OCI-LY3 (cell line): ENCODE results near the gene FNBP1.

Experiments
- H2AFZ ChIP-seq: fragments of 200-600, 300-600 bp; shearing (Covaris generic); 2 replicates; pipeline ENCODE4 v1.6.0; 2014; ENCODE audit warnings: antibody characterized with exemption, low read depth, low read length
- H3K27ac ChIP-seq: fragments of 200-600, 300-600 bp; sonication (generic); 2 replicates; pipeline ENCODE4 v1.5.1; 2014; ENCODE audit warnings: mild to moderate bottlenecking, low read length, moderate library complexity, mixed read lengths
- H3K27me3 ChIP-seq: fragments of 200-600, 300-600 bp; sonication (generic); 2 replicates; pipeline ENCODE4 v1.6.1; 2014; ENCODE audit warnings: low read depth, low read length, mixed read lengths
- H3K36me3 ChIP-seq: fragments of 200-600, 300-600 bp; sonication (generic); replicated peaks from 2 replicates; pipeline ENCODE3; 2014; ENCODE audit warnings: low read depth, low read length, mixed read lengths
- H3K4me1 ChIP-seq: fragments of 300-600, 200-600 bp; sonication (generic); 2 replicates; pipeline ENCODE4 v1.6.1; 2014; ENCODE audit warnings: low read length, mixed read lengths
- H3K4me2 ChIP-seq: fragments of 200-600, 300-600 bp; sonication (generic); 2 replicates; pipeline ENCODE4 v1.6.1; 2014; ENCODE audit warnings: low read length, mixed read lengths
- H3K4me3 ChIP-seq: fragments of 300-600, 200-600 bp; sonication (generic); 2 replicates; pipeline ENCODE4 v1.5.1; 2014; ENCODE audit warnings: antibody characterized with exemption, mild to moderate bottlenecking, low read length, moderate library complexity
- H3K79me2 ChIP-seq: fragments of 300-600, 200-600 bp; shearing (Covaris generic); 2 replicates; pipeline ENCODE4 v1.6.1; 2014; ENCODE audit warnings: mild to moderate bottlenecking, low read length, mixed read lengths
- H3K9ac ChIP-seq: fragments of 300-600, 200-600 bp; shearing (Covaris generic); 2 replicates; pipeline ENCODE4 v1.6.0; 2014; ENCODE audit warnings: mild to moderate bottlenecking, low read length, moderate library complexity
- H3K9me3 ChIP-seq: fragments of 200-600, 300-600 bp; shearing (Covaris generic); 2 replicates; pipeline ENCODE4 v1.6.1; 2014; ENCODE audit warnings: low read length, mixed read lengths; ENCODE audit not compliant: insufficient read depth
- H4K20me1 ChIP-seq: fragments of 200-600, 300-600 bp; sonication (generic); 2 replicates; pipeline ENCODE4 v1.6.1; 2016; ENCODE audit warnings: low read length, mixed read lengths; ENCODE audit not compliant: insufficient read depth
- EZH2phosphoT487 ChIP-seq: fragments of 200-600 bp; shearing (Covaris generic); IDR thresholded peaks from 2 replicates; pipeline ENCODE4 v1.6.1; 2018; ENCODE audit warnings: antibody characterized with exemption, mixed run types, low read depth
- TF ChIP-seq, protein P1 (sequence below): fragments of 200-600, 300-600 bp; sonication (generic); IDR thresholded peaks from 2 replicates; pipeline ENCODE4 v1.5.1; 2014; ENCODE audit warnings: antibody characterized with exemption, low read length, low read depth

FNBP1 gene

DNA sequence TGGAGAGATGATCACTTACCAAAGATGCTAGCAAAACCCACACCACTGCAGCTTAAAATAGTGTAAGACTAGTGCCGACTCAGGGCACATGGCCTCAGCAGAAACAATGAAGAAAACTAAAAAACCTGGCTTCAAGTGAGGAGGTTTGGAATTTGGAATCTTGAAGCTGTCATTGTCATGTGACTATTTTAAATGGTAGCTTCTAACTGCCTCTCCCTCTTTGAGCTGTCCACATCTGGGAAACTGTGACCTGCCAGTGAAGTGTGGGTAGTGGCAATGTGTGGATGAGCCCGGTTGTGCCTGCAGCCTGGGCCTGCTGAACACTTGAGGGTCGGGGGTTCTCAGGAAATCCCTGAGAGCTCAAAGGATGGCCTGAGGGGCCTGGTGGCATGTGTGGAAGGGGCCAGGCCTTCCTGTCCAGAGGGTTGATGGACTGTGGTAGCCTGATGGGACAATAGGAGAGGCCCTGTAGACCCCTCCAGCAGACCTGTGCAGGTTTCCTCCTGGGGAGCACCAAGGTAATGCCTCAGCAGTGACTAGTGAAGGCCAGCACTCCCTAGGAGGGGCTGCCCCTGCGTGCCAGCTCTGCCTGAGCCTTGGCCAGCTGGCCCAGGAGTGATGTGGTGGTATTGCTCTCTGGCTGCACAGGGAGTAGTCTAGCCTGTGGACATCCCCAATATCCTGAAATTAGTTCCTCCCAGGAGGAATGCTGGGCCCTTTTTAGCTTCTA lies 194.1 kb downstream of the FNBP1 start:
- Histone ChIP-seq H3K4me1 (no peaks in the 10 kb centered on the region), H4K20me1 (no peaks in the 10 kb centered on the region), H3K36me3 (no peaks in the 10 kb centered on the region), H3K9ac (no peak overlapping the region), H3K27me3 (no peaks in the 10 kb centered on the region), H3K27ac (no peak overlapping the region), H3K4me2 (no peak overlapping the region), H2AFZ (no peak overlapping the region), H3K4me3 (no peak overlapping the region), H3K9me3 (no peaks in the 10 kb centered on the region), H3K79me2 (no peaks in the 10 kb centered on the region)
- TF ChIP-seq, protein P1, sequence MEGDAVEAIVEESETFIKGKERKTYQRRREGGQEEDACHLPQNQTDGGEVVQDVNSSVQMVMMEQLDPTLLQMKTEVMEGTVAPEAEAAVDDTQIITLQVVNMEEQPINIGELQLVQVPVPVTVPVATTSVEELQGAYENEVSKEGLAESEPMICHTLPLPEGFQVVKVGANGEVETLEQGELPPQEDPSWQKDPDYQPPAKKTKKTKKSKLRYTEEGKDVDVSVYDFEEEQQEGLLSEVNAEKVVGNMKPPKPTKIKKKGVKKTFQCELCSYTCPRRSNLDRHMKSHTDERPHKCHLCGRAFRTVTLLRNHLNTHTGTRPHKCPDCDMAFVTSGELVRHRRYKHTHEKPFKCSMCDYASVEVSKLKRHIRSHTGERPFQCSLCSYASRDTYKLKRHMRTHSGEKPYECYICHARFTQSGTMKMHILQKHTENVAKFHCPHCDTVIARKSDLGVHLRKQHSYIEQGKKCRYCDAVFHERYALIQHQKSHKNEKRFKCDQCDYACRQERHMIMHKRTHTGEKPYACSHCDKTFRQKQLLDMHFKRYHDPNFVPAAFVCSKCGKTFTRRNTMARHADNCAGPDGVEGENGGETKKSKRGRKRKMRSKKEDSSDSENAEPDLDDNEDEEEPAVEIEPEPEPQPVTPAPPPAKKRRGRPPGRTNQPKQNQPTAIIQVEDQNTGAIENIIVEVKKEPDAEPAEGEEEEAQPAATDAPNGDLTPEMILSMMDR: no peak
- no peak for TF ChIP-seq EZH2phosphoT487

DNA sequence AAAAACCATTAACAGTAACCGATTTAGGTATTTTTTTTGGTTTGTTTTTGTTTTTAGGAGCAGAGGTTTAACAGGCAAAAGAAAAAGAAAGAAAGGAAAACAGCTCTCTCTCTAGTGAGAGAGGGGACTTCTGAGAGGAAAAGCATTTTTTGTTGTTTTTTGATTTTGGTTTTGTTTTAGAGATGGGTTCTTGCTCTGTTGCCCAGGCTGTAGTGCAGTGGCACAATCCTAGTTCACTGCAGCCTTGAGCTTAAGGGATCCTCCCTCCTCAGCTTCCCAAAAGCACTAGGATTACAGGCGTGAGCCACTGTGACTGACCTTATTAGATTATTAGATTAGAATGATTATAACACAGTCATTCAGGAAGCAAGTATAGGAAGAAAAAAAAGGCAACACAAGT lies 197.6 kb downstream of the FNBP1 start:
- Histone ChIP-seq H3K4me1 (no peaks in the 10 kb centered on the region), H4K20me1 (no peaks in the 10 kb centered on the region), H3K9ac (no peak overlapping the region), H3K27me3 (no peaks in the 10 kb centered on the region), H3K79me2 (no peaks in the 10 kb centered on the region), H3K27ac (no peak overlapping the region), H3K9me3 (no peaks in the 10 kb centered on the region), H2AFZ (no peak overlapping the region), H3K4me2 (no peak overlapping the region), H3K4me3 (no peak overlapping the region), H3K36me3 (no peaks in the 10 kb centered on the region)
- TF ChIP-seq EZH2phosphoT487: no peak
- TF ChIP-seq, protein P1: no peak

DNA sequence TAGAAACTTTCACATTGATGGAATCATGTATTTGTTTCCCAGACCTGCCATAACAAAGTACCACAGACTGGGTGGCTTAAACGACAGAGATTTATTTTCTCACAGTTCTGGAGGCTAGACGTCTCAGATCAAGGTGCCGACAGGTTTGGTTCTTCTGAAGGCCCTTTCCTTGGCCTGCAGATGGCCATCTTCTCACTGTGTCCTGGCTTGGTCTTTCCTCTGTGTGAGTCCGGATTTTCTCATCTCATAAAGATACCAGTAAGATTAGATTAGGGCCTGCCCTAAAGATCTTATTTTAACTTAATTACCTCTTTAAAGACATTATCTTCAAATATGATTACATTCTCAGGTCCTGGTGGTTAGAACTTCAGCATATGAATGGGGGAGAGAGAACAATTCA lies 201.9 kb downstream of the FNBP1 start:
- Histone ChIP-seq H3K27ac (no peak overlapping the region), H3K9me3 (no peaks in the 10 kb centered on the region), H2AFZ (no peak overlapping the region), H3K4me3 (no peak overlapping the region), H3K27me3 (no peaks in the 10 kb centered on the region), H3K4me2 (no peak overlapping the region), H3K79me2 (peaks cover 3% of the 10 kb centered on the region), H3K9ac (no peak overlapping the region), H3K4me1 (peaks cover 5% of the 10 kb centered on the region), H4K20me1 (no peaks in the 10 kb centered on the region), H3K36me3 (no peaks in the 10 kb centered on the region)
- no peak for TF ChIP-seq EZH2phosphoT487
- TF ChIP-seq, protein P1: no peak

DNA sequence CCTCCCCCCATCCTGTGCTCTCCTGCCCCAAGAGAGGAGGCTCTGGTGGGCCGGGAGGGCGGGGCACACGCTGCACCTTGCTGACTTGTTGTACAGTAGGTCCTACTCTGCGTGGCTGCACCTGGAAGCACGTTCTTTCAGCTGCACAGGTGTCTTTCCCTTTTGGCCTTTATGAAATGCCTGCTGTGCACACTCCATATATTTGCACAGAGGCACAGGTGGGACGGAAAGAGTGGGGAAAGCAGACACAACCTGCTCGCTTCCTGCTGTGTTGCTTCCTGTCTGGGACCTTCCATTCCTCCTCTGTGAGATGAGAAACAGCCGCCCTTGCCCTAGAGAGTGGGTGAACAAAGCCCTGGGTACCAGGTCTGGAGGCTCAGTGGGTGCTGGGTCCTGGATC lies 203.0 kb downstream of the FNBP1 start:
- Histone ChIP-seq H3K4me1 (peaks cover 7% of the 10 kb centered on the region), H3K9me3 (no peaks in the 10 kb centered on the region), H3K27ac (no peak overlapping the region), H3K27me3 (no peaks in the 10 kb centered on the region), H4K20me1 (no peaks in the 10 kb centered on the region), H3K4me3 (no peak overlapping the region), H3K9ac (no peak overlapping the region), H3K79me2 (peaks cover 9% of the 10 kb centered on the region), H2AFZ (no peak overlapping the region), H3K36me3 (no peaks in the 10 kb centered on the region), H3K4me2 (no peak overlapping the region)
- no peak for TF ChIP-seq EZH2phosphoT487
- TF ChIP-seq, protein P1: no peak
